Measurements from ENCODE around the gene SNF8.

- TF ChIP-seq POLR2AphosphoS5 (IDR thresholded peaks at IDR 0.05; ENCODE audit: low read depth, low read length) (no peak), CTCF (IDR thresholded peaks at IDR 0.05) (no peak), REST (IDR thresholded peaks at IDR 0.05; ENCODE audit: insufficient read depth in 1 of 2, low read depth in 2 of 2, low read length in 1 of 2) (no peak), TCF7L2 (IDR thresholded peaks at IDR 0.05; ENCODE audit: low read depth, low read length) (no peak)
Measured at GRCh38 chr17:48960834-48961515, 16.3 kb upstream of the SNF8 start.
